CD4-positive, alpha-beta T cell treated with Interleukin-6 at 100 ng/mL for 8 hours (primary cell): ENCODE results near the gene GIMAP5.
A peak's percentile ranks its signal among the peaks of the same experiment; 100 is the strongest.

Source experiments
- DNase-seq: peaks from one replicate; pipeline ENCODE4 v3.0.0-alpha.2; 2020; ENCODE audit warnings: mixed read lengths, low spot score

The GIMAP5 gene

DNA sequence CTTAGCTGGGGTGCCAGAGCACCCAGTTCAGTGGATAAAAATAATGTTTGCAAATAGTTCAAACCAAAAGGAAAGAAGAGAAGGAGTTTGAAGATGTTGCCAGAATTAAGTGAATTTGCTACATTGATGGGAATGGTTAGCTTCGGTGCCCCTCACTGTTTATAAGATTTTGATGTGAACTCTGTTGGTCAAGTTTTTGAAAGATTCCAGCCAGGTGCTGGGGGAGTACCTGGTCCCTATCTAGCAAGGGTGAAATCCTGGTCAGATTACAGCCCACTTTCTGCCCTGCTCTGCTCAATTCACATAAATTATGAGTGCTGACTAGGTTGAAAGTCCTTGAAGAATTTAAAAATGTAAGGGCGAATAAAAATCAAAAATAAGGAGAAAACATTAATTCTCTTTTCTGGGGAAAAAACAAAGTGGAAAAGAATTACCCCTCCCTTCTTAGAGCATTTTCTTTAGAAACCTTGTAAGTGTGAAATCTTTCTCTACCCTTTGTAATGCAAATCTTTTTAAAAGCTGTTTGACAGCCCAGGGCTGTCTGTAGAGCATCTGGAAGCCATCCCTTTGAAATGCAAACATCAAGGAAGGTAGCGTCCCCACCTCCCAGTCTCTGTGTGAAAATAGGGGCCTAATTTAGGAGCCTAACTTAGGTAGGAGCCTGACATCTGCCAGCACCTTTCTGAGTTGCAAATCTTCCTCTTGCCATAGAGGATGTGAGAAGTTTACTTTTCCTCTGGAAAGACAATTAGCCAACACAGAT lies 1.4 kb upstream of the GIMAP5 start:
- no peak for DNase-seq

DNA sequence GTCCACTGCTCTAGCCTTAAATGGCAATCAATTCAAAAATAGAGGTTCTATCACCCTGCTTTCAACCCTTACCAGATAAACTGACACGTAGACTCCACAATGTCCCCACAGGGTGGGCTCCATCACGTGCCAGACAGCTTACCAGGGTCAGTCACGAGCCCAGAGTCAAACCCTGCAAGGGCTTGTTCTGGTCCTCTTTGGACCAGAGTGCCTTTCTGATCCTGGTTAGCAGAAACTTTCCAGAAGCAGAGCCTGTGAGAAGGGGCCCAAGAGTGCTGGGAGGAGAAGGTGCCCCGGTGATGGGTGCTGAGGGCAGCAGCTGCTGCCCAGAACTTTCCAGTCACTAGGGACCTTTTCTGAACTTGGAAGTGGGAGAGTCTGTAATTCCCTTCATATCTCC lies 354 bp upstream of the GIMAP5 start:
- DNase-seq = no peak

DNA sequence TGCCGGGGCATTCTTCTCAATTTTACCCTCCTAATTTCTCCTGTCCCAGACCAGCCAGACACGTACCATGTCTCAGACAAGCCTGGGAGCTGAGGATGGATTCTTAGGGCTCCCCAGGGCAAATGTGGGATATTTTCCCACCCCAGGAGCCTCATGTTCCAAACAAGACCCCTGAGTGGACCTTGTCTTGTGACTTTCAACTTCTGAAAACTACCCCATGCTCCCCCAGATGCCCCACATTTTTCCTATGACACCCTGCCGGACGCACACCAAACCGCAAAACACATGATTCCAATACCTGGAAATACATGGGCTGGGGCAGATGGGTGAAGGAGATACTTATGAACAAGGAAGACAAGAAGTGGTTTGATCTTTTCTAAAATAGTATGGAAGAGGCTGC lies 874 bp downstream of the GIMAP5 start:
- peak; percentile 62 for DNase-seq

GRCh38 chr7:150738591-150739001 lies 1.4 kb downstream of the GIMAP5 start:
- DNase-seq = peak; percentile 53

DNA sequence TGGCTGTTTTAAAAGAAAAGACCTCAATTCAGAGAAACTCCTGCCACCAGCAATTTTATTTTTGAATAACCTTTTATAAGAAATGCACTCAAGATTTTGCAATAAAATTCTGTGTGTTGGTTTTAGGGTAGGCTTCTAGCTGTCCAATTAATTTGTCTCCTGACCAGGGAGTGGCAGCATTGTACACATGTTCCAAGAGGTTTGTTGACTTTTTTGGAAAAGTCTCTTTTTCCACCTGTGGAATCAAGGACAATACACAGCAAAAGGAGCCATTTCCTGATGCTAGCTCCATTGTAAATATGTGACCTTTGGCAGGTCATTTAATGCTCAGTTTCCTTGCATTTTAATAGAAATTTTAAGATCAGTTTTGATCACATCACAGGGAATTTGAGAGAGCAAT lies 1.8 kb downstream of the GIMAP5 start:
- DNase-seq = peak; percentile 46

- peak; percentile 61 for DNase-seq
Observed at GRCh38 chr7:150740053-150740452, 2.8 kb downstream of the GIMAP5 start.

DNA sequence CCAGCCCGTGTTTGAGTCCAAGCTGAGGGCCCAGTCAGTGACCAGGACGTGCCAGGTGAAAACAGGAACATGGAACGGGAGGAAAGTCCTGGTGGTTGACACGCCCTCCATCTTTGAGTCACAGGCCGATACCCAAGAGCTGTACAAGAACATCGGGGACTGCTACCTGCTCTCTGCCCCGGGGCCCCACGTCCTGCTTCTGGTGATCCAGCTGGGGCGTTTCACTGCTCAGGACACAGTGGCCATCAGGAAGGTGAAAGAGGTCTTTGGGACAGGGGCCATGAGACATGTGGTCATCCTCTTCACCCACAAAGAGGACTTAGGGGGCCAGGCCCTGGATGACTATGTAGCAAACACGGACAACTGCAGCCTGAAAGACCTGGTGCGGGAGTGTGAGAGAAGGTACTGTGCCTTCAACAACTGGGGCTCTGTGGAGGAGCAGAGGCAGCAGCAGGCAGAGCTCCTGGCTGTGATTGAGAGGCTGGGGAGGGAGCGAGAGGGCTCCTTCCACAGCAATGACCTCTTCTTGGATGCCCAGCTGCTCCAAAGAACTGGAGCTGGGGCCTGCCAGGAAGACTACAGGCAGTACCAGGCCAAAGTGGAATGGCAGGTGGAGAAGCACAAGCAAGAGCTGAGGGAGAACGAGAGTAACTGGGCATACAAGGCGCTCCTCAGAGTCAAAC lies 5.2 kb downstream of the GIMAP5 start:
- DNase-seq = no peak

GRCh38 chr7:150744041-150744656 lies 6.9 kb downstream of the GIMAP5 start:
- no peak for DNase-seq

DNA sequence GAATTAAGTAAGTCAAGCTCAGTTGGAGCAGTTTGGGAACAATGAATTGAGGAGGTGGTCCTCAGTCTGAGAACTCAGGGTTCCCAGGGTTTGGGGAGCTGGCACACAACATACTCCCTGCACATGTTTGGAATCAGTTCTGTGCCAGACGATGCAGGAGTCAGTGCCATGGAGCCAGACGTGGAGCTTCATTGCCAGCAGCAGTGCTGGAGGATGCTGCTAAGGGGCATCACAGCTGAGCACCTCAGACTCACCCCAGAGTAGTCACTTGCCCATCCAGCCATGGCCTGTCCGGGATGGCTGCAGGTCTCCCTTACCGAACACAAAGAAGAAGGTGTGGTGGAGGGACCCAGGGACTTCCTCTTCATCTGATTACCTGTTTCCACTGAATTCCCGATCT lies 7.9 kb downstream of the GIMAP5 start:
- no peak for DNase-seq

GRCh38 chr7:150745876-150746275 lies 8.7 kb downstream of the GIMAP5 start:
- no peak for DNase-seq

DNA sequence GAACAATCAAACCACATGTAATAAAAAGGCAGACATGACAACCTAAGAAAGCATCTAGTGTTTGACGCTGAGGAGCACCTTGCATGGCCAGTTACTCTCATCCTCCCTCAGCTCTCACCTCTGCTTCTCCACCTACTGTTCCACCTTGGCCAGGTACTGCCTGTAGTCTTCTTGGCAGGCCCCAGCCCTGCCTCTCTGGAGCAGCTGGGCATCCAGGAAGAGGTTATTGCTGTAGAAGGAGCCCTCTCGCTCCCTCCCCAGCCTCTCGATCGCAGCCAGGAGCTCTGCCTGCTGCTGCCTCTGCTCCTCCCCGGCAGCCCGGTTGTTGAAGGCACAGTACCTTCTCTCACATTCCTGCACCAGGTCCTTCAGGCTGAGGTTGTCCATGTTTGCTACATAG lies 9.7 kb downstream of the GIMAP5 start:
- DNase-seq = peak; percentile 34

- peak; percentile 56 for DNase-seq
Observed at GRCh38 chr7:150748376-150748775, 11.2 kb downstream of the GIMAP5 start.

DNA sequence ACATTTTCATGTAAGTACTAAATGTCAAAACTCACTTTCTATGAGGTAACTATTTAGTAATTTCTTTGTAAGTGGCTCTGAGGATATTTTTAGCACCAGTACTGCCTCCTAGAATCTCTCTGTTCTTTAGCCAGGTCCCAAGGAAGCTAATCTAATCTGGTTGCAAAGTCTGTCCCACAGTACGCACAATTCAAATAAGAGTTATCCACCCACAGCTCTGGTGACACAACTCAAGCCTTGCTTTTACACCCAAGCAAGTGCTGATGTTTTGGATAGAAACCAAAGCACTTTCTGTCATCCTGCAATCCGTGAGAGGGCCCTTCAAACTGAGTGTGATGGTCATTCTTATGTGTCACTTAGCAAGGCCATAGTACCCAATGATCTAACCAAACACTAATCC lies 14.5 kb downstream of the GIMAP5 start:
- DNase-seq = no peak

DNA sequence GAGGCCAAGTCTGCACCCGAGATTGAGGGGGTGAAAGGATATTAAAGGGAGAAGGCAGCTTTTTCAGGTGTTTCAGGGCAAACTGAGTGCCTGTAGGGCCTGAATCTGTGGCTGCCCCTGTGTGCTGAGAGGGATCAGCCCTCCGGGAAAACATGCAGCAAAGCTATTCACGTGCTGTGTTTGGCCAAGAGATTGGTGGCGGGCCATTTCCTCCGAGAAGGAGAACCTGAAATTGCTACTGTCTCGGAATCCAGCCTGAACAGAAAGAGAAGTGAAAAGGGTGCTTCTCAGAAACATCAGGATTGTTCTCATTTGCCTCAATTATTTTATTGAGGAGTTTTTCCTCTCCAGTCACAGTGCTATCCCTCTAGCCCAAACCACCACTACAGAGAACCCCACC lies 16.0 kb downstream of the GIMAP5 start:
- DNase-seq = no peak

- DNase-seq = peak; percentile 53
Observed at GRCh38 chr7:150753826-150754603, 16.8 kb downstream of the GIMAP5 start.

GRCh38 chr7:150754951-150755350 lies 17.7 kb downstream of the GIMAP5 start:
- DNase-seq = no peak

GRCh38 chr7:150755473-150756099 lies 18.4 kb downstream of the GIMAP5 start:
- DNase-seq = peak; percentile 94

GRCh38 chr7:150756166-150756565 lies 18.9 kb downstream of the GIMAP5 start:
- DNase-seq = no peak

DNA sequence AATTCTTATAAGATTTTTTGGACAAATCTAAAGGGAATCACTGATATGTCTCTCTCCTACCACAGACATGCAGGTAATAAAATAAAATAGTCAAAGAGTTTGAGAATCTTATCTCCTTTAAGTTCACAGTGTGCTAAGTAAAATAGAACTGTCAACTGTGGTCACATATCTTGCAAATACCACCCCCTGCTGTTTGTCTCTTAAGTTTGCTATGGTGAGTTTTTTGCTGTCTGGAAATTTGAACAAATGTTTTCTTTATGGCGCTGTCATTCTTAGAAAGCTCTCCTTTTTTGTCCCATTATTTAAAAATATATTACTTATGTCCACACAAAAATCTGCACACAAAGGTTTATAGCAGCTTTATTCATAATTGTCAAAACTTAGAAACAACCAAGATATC lies 19.6 kb downstream of the GIMAP5 start:
- DNase-seq = peak; percentile 79

DNA sequence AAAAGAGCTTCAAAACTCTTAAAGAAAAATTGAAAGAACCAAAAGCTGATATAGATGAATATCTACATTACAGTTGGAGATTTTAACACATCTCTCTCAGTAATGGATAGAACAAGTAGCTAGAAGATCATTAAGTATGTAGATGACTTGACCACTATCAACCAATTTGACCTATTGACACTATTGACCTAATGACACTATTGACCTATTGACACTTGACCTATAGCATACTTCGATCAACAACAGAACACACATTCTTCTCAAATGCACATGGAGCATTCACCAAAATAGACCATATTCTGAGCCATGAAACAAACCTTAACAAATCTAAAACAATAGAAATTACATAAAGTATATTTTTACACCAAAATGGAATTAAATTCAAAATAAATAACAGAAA lies 22.3 kb downstream of the GIMAP5 start:
- no peak for DNase-seq

GRCh38 chr7:150766334-150766709 lies 29.1 kb downstream of the GIMAP5 start:
- DNase-seq = no peak

DNA sequence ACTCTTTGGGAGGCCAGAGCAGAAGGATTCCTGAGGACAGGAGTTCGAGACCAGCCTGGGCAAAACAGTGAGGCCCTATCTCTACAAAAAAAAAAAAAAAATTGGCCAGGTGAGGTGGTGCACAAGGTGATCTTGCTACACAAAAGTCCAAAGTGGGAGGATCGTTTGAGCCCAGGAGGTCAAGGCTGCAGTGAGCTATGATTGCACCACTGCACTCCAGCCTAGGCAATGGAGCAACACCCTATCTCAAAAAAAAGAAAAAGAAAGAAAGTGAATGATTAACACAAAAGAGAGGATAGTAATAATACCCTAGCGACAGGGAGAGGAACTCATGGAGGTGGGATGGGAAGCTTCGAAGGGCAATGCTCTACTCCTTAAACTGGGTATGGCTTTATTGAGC lies 32.5 kb downstream of the GIMAP5 start:
- DNase-seq = no peak
